ENCODE results near the gene GIMAP1. TPM values are rescaled to one million over a fixed set of nuclear protein-coding genes. Genes with fewer than 3 reads are reported as not detected.
A peak's percentile ranks its signal among the peaks of the same experiment; 100 is the strongest.

GIMAP1 gene
- total RNA-seq, 1 experiment from 2014 or later: not detected

DNA sequence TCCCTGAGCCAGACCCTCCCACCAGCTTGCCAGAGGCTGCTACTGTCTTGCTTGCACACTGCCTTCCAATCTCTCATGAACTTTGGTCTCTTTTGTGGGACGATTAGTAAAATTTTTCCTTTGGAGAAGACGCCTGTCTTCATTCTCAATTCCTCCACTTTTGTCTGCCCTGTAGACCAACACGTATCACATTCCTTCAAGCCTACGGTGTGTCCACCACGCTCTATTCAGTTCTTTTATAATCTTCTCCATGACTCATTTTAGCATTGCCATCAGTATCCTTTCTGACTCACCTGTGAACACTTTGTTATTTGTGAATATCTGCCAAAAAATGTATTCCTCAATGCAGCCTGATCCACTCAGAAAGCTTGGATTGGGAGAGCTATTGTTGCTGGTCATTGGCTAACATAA, 22.2 kb downstream of the GIMAP1 start:
- no peaks in the 10 kb centered on the region for H3K9me3 Mint-ChIP-seq (ENCODE audit: unreplicated experiment)
- H3K4me1 Mint-ChIP-seq (ENCODE audit: insufficient read depth, unreplicated experiment): peaks cover 12% of the 10 kb centered on the region
- H3K4me3 Mint-ChIP-seq (ENCODE audit: unreplicated experiment): no peak overlapping the region
- ChIA-PET CTCF (interaction anchor here (0.6 kb wide), 1 partner anchor 284 kb away, joined by 3 read pairs; no protein-coding TSS in a partner anchor), POLR2A (interaction anchor here (0.7 to 1.5 kb wide), 4 partner anchors 12 to 206 kb away, joined by 3 to 5 read pairs (median 3); no protein-coding TSS in a partner anchor)
- intact Hi-C loops (cut with micrococcal nuclease): no loop called here
- no peak for TF ChIP-seq CTCF (IDR thresholded peaks at IDR 0.05; ENCODE audit: unreplicated experiment)
- DNase-seq (ENCODE audit: unreplicated experiment): peak; percentile 87
- peak overlapping the region; percentile 4 for H3K27ac Mint-ChIP-seq (ENCODE audit: low read depth, unreplicated experiment)
- no TSS peak for BruUV-seq (replicated peaks)
- H3K27me3 Mint-ChIP-seq (ENCODE audit: insufficient read depth, unreplicated experiment): no peaks in the 10 kb centered on the region
- no peaks in the 10 kb centered on the region for H3K36me3 Mint-ChIP-seq (ENCODE audit: insufficient read depth, unreplicated experiment)

DNA sequence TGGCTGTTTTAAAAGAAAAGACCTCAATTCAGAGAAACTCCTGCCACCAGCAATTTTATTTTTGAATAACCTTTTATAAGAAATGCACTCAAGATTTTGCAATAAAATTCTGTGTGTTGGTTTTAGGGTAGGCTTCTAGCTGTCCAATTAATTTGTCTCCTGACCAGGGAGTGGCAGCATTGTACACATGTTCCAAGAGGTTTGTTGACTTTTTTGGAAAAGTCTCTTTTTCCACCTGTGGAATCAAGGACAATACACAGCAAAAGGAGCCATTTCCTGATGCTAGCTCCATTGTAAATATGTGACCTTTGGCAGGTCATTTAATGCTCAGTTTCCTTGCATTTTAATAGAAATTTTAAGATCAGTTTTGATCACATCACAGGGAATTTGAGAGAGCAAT, 22.6 kb downstream of the GIMAP1 start:
- H3K27ac Mint-ChIP-seq (ENCODE audit: low read depth, unreplicated experiment): peak overlapping the region; percentile 4
- no TSS peak for BruUV-seq (replicated peaks)
- H3K9me3 Mint-ChIP-seq (ENCODE audit: unreplicated experiment): no peaks in the 10 kb centered on the region
- peaks cover 12% of the 10 kb centered on the region for H3K4me1 Mint-ChIP-seq (ENCODE audit: insufficient read depth, unreplicated experiment)
- no peaks in the 10 kb centered on the region for H3K27me3 Mint-ChIP-seq (ENCODE audit: insufficient read depth, unreplicated experiment)
- TF ChIP-seq CTCF (IDR thresholded peaks at IDR 0.05; ENCODE audit: unreplicated experiment): no peak
- POLR2A ChIA-PET: interaction anchor here (0.7 to 1.5 kb wide), 4 partner anchors 11 to 205 kb away, joined by 3 to 5 read pairs (median 3); no protein-coding TSS in a partner anchor
- H3K36me3 Mint-ChIP-seq (ENCODE audit: insufficient read depth, unreplicated experiment): no peaks in the 10 kb centered on the region
- intact Hi-C loops (cut with micrococcal nuclease): no loop called here
- DNase-seq (ENCODE audit: unreplicated experiment): no peak
- no peak overlapping the region for H3K4me3 Mint-ChIP-seq (ENCODE audit: unreplicated experiment)
- CTCF ChIA-PET: interaction anchor here (0.6 kb wide), 1 partner anchor 285 kb away, joined by 3 read pairs; no protein-coding TSS in a partner anchor

- CTCF ChIA-PET: no interaction called here
- Mint-ChIP-seq H3K4me3 (ENCODE audit: unreplicated experiment) (no peak overlapping the region), H3K9me3 (ENCODE audit: unreplicated experiment) (no peaks in the 10 kb centered on the region), H3K27ac (ENCODE audit: low read depth, unreplicated experiment) (no peak overlapping the region), H3K4me1 (ENCODE audit: insufficient read depth, unreplicated experiment) (peaks cover 12% of the 10 kb centered on the region), H3K36me3 (ENCODE audit: insufficient read depth, unreplicated experiment) (no peaks in the 10 kb centered on the region), H3K27me3 (ENCODE audit: insufficient read depth, unreplicated experiment) (no peaks in the 10 kb centered on the region)
- BruUV-seq (replicated peaks): no TSS peak
- no peak for TF ChIP-seq CTCF (IDR thresholded peaks at IDR 0.05; ENCODE audit: unreplicated experiment)
- intact Hi-C loops (cut with micrococcal nuclease): no loop called here
- POLR2A ChIA-PET: no interaction called here
- peak; percentile 48 for DNase-seq (ENCODE audit: unreplicated experiment)
These were observed 23.6 kb downstream of the GIMAP1 start for GRCh38 chr7:150740053-150740452.

DNA sequence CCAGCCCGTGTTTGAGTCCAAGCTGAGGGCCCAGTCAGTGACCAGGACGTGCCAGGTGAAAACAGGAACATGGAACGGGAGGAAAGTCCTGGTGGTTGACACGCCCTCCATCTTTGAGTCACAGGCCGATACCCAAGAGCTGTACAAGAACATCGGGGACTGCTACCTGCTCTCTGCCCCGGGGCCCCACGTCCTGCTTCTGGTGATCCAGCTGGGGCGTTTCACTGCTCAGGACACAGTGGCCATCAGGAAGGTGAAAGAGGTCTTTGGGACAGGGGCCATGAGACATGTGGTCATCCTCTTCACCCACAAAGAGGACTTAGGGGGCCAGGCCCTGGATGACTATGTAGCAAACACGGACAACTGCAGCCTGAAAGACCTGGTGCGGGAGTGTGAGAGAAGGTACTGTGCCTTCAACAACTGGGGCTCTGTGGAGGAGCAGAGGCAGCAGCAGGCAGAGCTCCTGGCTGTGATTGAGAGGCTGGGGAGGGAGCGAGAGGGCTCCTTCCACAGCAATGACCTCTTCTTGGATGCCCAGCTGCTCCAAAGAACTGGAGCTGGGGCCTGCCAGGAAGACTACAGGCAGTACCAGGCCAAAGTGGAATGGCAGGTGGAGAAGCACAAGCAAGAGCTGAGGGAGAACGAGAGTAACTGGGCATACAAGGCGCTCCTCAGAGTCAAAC, 26.0 kb downstream of the GIMAP1 start:
- Mint-ChIP-seq H3K36me3 (ENCODE audit: insufficient read depth, unreplicated experiment) (no peaks in the 10 kb centered on the region), H3K4me3 (ENCODE audit: unreplicated experiment) (no peak overlapping the region), H3K4me1 (ENCODE audit: insufficient read depth, unreplicated experiment) (peaks cover 12% of the 10 kb centered on the region), H3K27ac (ENCODE audit: low read depth, unreplicated experiment) (no peak overlapping the region), H3K9me3 (ENCODE audit: unreplicated experiment) (no peaks in the 10 kb centered on the region), H3K27me3 (ENCODE audit: insufficient read depth, unreplicated experiment) (no peaks in the 10 kb centered on the region)
- ChIA-PET POLR2A (no interaction called here), CTCF (interaction anchor here (0.5 to 1.0 kb wide), 4 partner anchors 26 to 763 kb away, joined by 3 to 4 read pairs (median 3); no protein-coding TSS in a partner anchor)
- TF ChIP-seq CTCF (IDR thresholded peaks at IDR 0.05; ENCODE audit: unreplicated experiment): no peak
- DNase-seq (ENCODE audit: unreplicated experiment): no peak
- intact Hi-C loops (cut with micrococcal nuclease): no loop called here
- no TSS peak for BruUV-seq (replicated peaks)

All from MCF 10A (cell line).